Neuron (in vitro differentiated cells): ENCODE measurements around the gene ZNF831.

Experiments used
- H2AFZ ChIP-seq: one replicate; pipeline ENCODE4 v1.6.1; 2013; ENCODE audit warnings: low read depth, mild to moderate bottlenecking, inconsistent platforms, low read length, moderate library complexity
- H3K27me3 ChIP-seq: one replicate; pipeline ENCODE4 v1.6.1; 2013; ENCODE audit warnings: low read length; ENCODE audit not compliant: insufficient read depth
- H3K36me3 ChIP-seq: one replicate; pipeline ENCODE4 v1.6.1; 2013; ENCODE audit warnings: low read length; ENCODE audit not compliant: insufficient read depth
- H3K4me1 ChIP-seq: one replicate; pipeline ENCODE4 v1.6.1; 2013; ENCODE audit warnings: low read length; ENCODE audit not compliant: insufficient read depth
- H3K4me3 ChIP-seq: 2 replicates; pipeline ENCODE4 v1.5.1; 2013; ENCODE audit warnings: mild to moderate bottlenecking, low read length, moderate library complexity
- H3K9me3 ChIP-seq: one replicate; pipeline ENCODE4 v1.6.1; 2013; ENCODE audit warnings: low read length

The ZNF831 gene

GRCh38 chr20:59182401-59183044 lies 18.9 kb downstream of the ZNF831 start:
- no peak overlapping the region for H3K4me3 ChIP-seq
- no peaks in the 10 kb centered on the region for H3K4me1 ChIP-seq
- no peaks in the 10 kb centered on the region for H3K9me3 ChIP-seq
- H3K36me3 ChIP-seq = no peaks in the 10 kb centered on the region
- H2AFZ ChIP-seq = no peak overlapping the region
- no peaks in the 10 kb centered on the region for H3K27me3 ChIP-seq

- no peak overlapping the region for H3K4me3 ChIP-seq
- no peak overlapping the region for H2AFZ ChIP-seq
- H3K9me3 ChIP-seq = no peaks in the 10 kb centered on the region
- no peaks in the 10 kb centered on the region for H3K4me1 ChIP-seq
- no peaks in the 10 kb centered on the region for H3K36me3 ChIP-seq
- H3K27me3 ChIP-seq = no peaks in the 10 kb centered on the region
These were observed 20.1 kb downstream of the ZNF831 start for GRCh38 chr20:59183751-59184150.

- no peaks in the 10 kb centered on the region for H3K27me3 ChIP-seq
- H3K4me1 ChIP-seq = no peaks in the 10 kb centered on the region
- no peak overlapping the region for H2AFZ ChIP-seq
- H3K36me3 ChIP-seq = no peaks in the 10 kb centered on the region
- H3K9me3 ChIP-seq = no peaks in the 10 kb centered on the region
- no peak overlapping the region for H3K4me3 ChIP-seq
These were observed 21.3 kb downstream of the ZNF831 start for GRCh38 chr20:59184880-59185447.

- no peaks in the 10 kb centered on the region for H3K4me1 ChIP-seq
- no peak overlapping the region for H2AFZ ChIP-seq
- H3K9me3 ChIP-seq = no peaks in the 10 kb centered on the region
- H3K27me3 ChIP-seq = no peaks in the 10 kb centered on the region
- H3K36me3 ChIP-seq = no peaks in the 10 kb centered on the region
- no peak overlapping the region for H3K4me3 ChIP-seq
These were observed 22.2 kb downstream of the ZNF831 start for GRCh38 chr20:59185809-59186208.

DNA sequence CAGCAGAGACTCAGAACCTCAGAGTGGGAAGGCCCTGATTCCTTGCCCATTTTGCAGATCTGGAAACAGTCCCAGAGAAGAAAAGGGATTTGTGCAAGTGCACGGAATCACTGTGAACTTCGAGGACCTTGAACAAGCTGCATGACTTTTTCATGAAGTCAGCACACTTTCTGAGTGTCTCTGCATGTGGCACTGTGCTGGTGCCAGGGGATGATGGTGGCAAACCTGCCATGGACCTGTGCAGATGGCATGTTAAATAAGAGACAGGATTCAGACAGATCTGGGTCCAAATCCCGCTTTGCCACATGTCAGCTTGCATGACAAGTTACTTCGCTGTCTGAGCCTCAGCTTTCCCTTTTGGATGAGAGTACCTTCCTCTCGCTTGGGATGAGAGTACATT lies 26.8 kb downstream of the ZNF831 start:
- H3K4me3 ChIP-seq = no peak overlapping the region
- H3K4me1 ChIP-seq = no peaks in the 10 kb centered on the region
- no peak overlapping the region for H2AFZ ChIP-seq
- H3K27me3 ChIP-seq = no peaks in the 10 kb centered on the region
- no peaks in the 10 kb centered on the region for H3K36me3 ChIP-seq
- no peaks in the 10 kb centered on the region for H3K9me3 ChIP-seq

DNA sequence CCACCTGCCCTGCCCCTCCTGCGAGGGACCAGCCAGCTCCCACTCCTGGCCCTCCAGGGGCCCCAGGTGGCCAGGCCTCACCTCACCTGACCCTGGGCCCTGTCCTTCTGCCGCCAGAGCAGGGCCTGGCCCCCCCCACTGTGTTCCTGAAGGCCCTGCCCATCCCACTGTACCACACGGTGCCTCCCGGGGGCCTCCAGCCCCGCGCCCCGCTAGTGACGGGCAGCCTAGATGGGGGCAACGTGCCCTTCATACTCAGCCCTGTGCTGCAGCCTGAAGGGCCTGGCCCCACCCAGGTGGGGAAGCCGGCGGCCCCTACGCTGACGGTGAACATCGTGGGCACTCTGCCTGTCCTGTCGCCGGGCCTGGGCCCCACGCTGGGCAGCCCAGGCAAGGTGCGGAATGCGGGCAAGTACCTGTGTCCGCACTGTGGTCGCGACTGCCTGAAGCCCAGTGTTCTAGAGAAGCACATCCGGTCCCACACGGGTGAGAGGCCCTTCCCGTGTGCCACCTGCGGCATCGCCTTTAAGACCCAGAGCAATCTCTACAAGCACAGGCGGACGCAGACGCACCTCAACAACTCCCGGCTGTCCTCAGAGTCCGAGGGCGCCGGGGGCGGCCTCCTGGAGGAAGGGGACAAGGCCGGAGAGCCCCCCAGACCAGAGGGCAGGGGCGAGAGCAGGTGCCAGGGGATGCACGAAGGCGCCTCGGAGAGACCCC lies 27.6 kb downstream of the ZNF831 start:
- H3K36me3 ChIP-seq = no peaks in the 10 kb centered on the region
- no peak overlapping the region for H3K4me3 ChIP-seq
- H2AFZ ChIP-seq = no peak overlapping the region
- H3K27me3 ChIP-seq = no peaks in the 10 kb centered on the region
- H3K9me3 ChIP-seq = no peaks in the 10 kb centered on the region
- H3K4me1 ChIP-seq = no peaks in the 10 kb centered on the region

- Histone ChIP-seq H3K4me3 (no peak overlapping the region), H3K4me1 (no peaks in the 10 kb centered on the region), H3K27me3 (no peaks in the 10 kb centered on the region), H3K9me3 (no peaks in the 10 kb centered on the region), H3K36me3 (no peaks in the 10 kb centered on the region), H2AFZ (no peak overlapping the region)
These were observed 28.3 kb downstream of the ZNF831 start for GRCh38 chr20:59191756-59192532.

- no peaks in the 10 kb centered on the region for H3K27me3 ChIP-seq
- no peaks in the 10 kb centered on the region for H3K36me3 ChIP-seq
- no peak overlapping the region for H2AFZ ChIP-seq
- no peak overlapping the region for H3K4me3 ChIP-seq
- no peaks in the 10 kb centered on the region for H3K9me3 ChIP-seq
- no peaks in the 10 kb centered on the region for H3K4me1 ChIP-seq
These were observed 28.9 kb downstream of the ZNF831 start for GRCh38 chr20:59192533-59192896.

GRCh38 chr20:59193325-59193724 lies 29.7 kb downstream of the ZNF831 start:
- H2AFZ ChIP-seq = no peak overlapping the region
- no peaks in the 10 kb centered on the region for H3K4me1 ChIP-seq
- no peaks in the 10 kb centered on the region for H3K36me3 ChIP-seq
- H3K27me3 ChIP-seq = no peaks in the 10 kb centered on the region
- no peak overlapping the region for H3K4me3 ChIP-seq
- H3K9me3 ChIP-seq = no peaks in the 10 kb centered on the region

GRCh38 chr20:59194023-59194935 lies 30.7 kb downstream of the ZNF831 start:
- Histone ChIP-seq H3K9me3 (no peaks in the 10 kb centered on the region), H2AFZ (no peak overlapping the region), H3K36me3 (no peaks in the 10 kb centered on the region), H3K4me3 (no peak overlapping the region), H3K27me3 (no peaks in the 10 kb centered on the region), H3K4me1 (no peaks in the 10 kb centered on the region)

DNA sequence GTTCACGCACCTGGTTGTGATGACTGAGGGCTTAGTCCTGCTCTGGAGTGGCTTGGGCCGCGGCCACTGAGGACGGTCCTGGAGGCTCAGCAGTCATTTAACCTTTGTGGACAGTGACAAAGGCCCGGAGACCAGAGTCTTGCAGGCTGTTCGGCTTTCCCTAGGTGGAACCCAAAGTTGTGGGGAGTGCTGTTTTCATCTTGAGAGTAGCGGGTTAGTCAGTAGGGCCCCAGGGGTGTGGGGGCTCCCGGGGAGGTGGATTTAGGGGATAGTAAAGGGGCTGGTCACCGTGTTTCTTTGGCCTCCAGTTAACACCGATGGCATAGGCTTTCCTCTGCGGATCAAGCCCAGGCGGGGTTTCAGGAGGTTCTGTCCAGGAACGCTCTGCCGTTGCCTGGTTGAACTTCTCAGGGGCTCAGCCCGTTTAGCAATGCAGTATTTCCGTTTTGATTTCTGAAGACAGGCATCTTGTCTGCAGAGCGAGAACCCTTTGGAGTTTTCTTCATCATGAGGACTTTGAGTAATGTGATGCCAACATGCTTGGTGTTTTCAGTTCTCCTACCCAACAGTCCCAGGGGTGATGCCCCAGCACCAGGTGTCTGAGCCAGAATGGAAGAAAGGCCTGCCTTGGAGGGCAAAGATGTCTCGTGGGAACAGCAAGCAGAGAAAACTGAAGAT lies 31.8 kb downstream of the ZNF831 start:
- Histone ChIP-seq H3K4me3 (no peak overlapping the region), H3K9me3 (no peaks in the 10 kb centered on the region), H3K4me1 (no peaks in the 10 kb centered on the region), H3K36me3 (no peaks in the 10 kb centered on the region), H2AFZ (no peak overlapping the region), H3K27me3 (no peaks in the 10 kb centered on the region)
